ENCODE data around the gene SWAP70. TPM values are rescaled to one million over a fixed set of nuclear protein-coding genes. Genes with fewer than 3 reads are reported as not detected.

The SWAP70 gene
- total RNA-seq, 2 donors from 2014 or later = 28.8 to 30.7 TPM

DNA sequence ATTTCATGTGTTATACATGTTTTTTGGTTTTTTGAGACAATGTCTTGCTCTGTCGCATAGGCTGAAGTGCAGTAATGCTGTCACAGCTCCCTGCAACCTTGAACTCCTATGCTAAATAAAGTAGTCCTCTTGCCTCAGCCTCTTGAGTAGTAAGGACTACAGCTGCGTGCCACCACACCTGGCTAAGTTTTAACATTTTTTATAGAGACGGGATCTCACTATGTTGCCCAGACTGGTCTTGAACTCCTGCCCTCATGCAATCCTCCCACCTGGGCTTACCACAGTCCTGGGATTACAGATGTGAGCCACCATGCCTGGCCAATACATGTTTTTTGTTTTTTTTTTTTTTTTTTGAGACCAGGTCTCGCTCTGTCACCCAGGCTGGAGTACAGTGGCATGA is 33.9 kb downstream of the SWAP70 start:
- Mint-ChIP-seq H3K27ac (no peak overlapping the region), H3K36me3 (ENCODE audit: low read depth) (peaks cover 29% of the 10 kb centered on the region), H3K27me3 (ENCODE audit: insufficient read depth) (no peaks in the 10 kb centered on the region), H3K4me1 (peaks cover 3% of the 10 kb centered on the region), H3K4me3 (no peak overlapping the region), H3K9me3 (peaks cover 6% of the 10 kb centered on the region)
- Histone ChIP-seq H3K4me3 (ENCODE audit: low read length) (no peak overlapping the region), H3K4me1 (ENCODE audit: control insufficient read depth, insufficient read depth, low read length) (no peaks in the 10 kb centered on the region), H3K36me3 (ENCODE audit: control insufficient read depth, insufficient read depth, low read length) (peaks cover 32% of the 10 kb centered on the region), H3K27me3 (ENCODE audit: control insufficient read depth, insufficient read depth, low read length, poor library complexity, severe bottlenecking) (no peaks in the 10 kb centered on the region), H3K27ac (ENCODE audit: low read depth, low read length) (no peak overlapping the region), H3K9ac (ENCODE audit: extremely low read depth, low read length, poor library complexity, severe bottlenecking) (no peak overlapping the region), H3K9me3 (ENCODE audit: control insufficient read depth, low read length) (peaks cover 9% of the 10 kb centered on the region)
- TF ChIP-seq, protein P1, sequence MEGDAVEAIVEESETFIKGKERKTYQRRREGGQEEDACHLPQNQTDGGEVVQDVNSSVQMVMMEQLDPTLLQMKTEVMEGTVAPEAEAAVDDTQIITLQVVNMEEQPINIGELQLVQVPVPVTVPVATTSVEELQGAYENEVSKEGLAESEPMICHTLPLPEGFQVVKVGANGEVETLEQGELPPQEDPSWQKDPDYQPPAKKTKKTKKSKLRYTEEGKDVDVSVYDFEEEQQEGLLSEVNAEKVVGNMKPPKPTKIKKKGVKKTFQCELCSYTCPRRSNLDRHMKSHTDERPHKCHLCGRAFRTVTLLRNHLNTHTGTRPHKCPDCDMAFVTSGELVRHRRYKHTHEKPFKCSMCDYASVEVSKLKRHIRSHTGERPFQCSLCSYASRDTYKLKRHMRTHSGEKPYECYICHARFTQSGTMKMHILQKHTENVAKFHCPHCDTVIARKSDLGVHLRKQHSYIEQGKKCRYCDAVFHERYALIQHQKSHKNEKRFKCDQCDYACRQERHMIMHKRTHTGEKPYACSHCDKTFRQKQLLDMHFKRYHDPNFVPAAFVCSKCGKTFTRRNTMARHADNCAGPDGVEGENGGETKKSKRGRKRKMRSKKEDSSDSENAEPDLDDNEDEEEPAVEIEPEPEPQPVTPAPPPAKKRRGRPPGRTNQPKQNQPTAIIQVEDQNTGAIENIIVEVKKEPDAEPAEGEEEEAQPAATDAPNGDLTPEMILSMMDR (conservative IDR thresholded peaks at IDR 0.05) = no peak
- no peak for DNase-seq
- 88 to 91% methylated on average over 3 to 4 of the region's 4 CpGs for WGBS, 2 experiments (ENCODE audit: insufficient coverage in 1 of 2, insufficient read length in 1 of 2)

GRCh38 chr11:9700105-9700801 is 36.4 kb downstream of the SWAP70 start:
- Mint-ChIP-seq H3K4me3 (no peak overlapping the region), H3K36me3 (ENCODE audit: low read depth) (peaks cover 17% of the 10 kb centered on the region), H3K27ac (no peak overlapping the region), H3K9me3 (peaks cover 5% of the 10 kb centered on the region), H3K27me3 (ENCODE audit: insufficient read depth) (no peaks in the 10 kb centered on the region), H3K4me1 (peaks cover 4% of the 10 kb centered on the region)
- TF ChIP-seq, protein P1 (conservative IDR thresholded peaks at IDR 0.05) = no peak
- Histone ChIP-seq H3K4me1 (ENCODE audit: control insufficient read depth, insufficient read depth, low read length) (no peaks in the 10 kb centered on the region), H3K27ac (ENCODE audit: low read depth, low read length) (no peak overlapping the region), H3K4me3 (ENCODE audit: low read length) (no peak overlapping the region), H3K9ac (ENCODE audit: extremely low read depth, low read length, poor library complexity, severe bottlenecking) (no peak overlapping the region), H3K27me3 (ENCODE audit: control insufficient read depth, insufficient read depth, low read length, poor library complexity, severe bottlenecking) (no peaks in the 10 kb centered on the region), H3K36me3 (ENCODE audit: control insufficient read depth, insufficient read depth, low read length) (peaks cover 32% of the 10 kb centered on the region), H3K9me3 (ENCODE audit: control insufficient read depth, low read length) (peaks cover under 1% of the 10 kb centered on the region)
- DNase-seq = no peak
- WGBS, 2 experiments (ENCODE audit: insufficient coverage in 1 of 2, insufficient read length in 1 of 2) = 73 to 94% methylated on average over 1 to 2 of the region's 2 CpGs

DNA sequence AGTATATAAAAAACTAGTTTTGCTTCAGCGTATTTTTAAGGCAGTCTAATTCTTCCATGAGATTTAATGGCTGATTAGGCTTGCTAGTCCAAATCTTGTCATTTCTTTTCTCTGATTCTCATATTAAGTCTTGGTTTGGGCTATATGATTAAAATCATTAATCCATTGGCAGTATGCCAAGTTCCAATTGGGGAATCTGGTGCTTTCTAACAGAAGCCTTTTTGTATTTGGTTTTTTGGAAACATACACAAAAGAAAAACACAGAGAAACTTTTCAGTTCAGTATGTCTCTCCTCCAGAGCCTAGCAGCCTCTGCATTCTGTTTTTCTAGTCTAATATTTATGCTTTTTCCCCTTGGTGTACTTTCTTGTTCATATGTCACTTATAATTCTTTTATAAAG is 37.9 kb downstream of the SWAP70 start:
- H3K9me3 ChIP-seq (ENCODE audit: control insufficient read depth, low read length) = no peaks in the 10 kb centered on the region
- Mint-ChIP-seq H3K27me3 (ENCODE audit: insufficient read depth) (no peaks in the 10 kb centered on the region), H3K4me1 (peaks cover 4% of the 10 kb centered on the region), H3K36me3 (ENCODE audit: low read depth) (peaks cover 7% of the 10 kb centered on the region), H3K4me3 (no peak overlapping the region), H3K9me3 (no peaks in the 10 kb centered on the region), H3K27ac (no peak overlapping the region)
- H3K4me3 ChIP-seq (ENCODE audit: low read length) = no peak overlapping the region
- no peak overlapping the region for H3K9ac ChIP-seq (ENCODE audit: extremely low read depth, low read length, poor library complexity, severe bottlenecking)
- no peak for DNase-seq
- H3K27ac ChIP-seq (ENCODE audit: low read depth, low read length) = no peak overlapping the region
- TF ChIP-seq, protein P1 (conservative IDR thresholded peaks at IDR 0.05) = no peak
- no peaks in the 10 kb centered on the region for H3K4me1 ChIP-seq (ENCODE audit: control insufficient read depth, insufficient read depth, low read length)
- H3K27me3 ChIP-seq (ENCODE audit: control insufficient read depth, insufficient read depth, low read length, poor library complexity, severe bottlenecking) = no peaks in the 10 kb centered on the region
- WGBS, 2 experiments (ENCODE audit: insufficient coverage in 1 of 2, insufficient read length in 1 of 2) = 75% methylated on average over 1 of the region's 1 CpG; no CpG with 5 or more reads in 1 of the 2 experiments
- H3K36me3 ChIP-seq (ENCODE audit: control insufficient read depth, insufficient read depth, low read length) = peaks cover 17% of the 10 kb centered on the region
